ENCODE measurements around the gene PIAS3. TPM values are rescaled to one million over a fixed set of nuclear protein-coding genes. Genes with fewer than 3 reads are reported as not detected.

The PIAS3 gene
- total and polyA plus RNA-seq, 4 donors: 1.7 to 6.3 (median 4.0) TPM

DNA sequence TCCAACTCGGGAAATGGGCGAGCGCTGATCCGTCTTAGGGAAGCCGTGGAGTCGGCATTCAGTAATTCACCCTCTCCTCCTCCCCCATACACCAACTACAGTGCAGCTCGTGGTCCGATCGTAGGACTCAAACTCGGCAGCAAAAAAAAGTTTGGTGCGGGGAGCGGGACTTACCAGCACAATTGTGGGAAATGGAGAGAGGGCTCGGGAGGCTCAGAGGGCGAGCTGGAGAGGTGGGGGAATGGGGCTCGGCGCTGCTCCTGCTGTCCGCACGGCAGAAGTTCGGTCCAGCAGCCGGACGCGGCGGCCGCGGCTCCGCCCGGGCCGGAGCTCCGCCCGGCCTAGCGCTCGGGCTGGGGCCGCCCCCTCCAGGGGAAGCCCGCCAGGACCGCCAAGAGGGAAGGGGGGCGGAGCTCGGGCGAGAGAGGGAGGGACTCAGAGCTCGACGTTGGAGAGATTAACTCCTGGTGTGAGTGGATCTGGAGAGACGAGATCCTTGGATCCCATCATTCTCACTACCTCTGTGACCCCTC is 676 bp upstream of the PIAS3 start:
- Histone ChIP-seq H3K9me3 (ENCODE audit: control insufficient read depth in 4 of 4, low read length in 3 of 4) (no peaks in the 10 kb centered on the region), H3K27me3 (ENCODE audit: control insufficient read depth in 4 of 4, insufficient read depth in 4 of 4, low read length in 3 of 4) (no peaks in the 10 kb centered on the region), H3K4me3 (ENCODE audit: low read depth in 1 of 3, low read length in 3 of 3) (peak overlapping the region; percentile 68 to 94 (median 83)), H3K9ac (ENCODE audit: low read depth in 1 of 2, low read length in 2 of 2) (peak overlapping the region; percentile 49 to 79), H3K36me3 (ENCODE audit: control insufficient read depth in 4 of 4, insufficient read depth in 3 of 4, low read depth in 1 of 4, low read length in 3 of 4) (peaks cover 0 to 14% (median 10%) of the 10 kb centered on the region in 4 donors), H3K27ac (ENCODE audit: low read depth in 1 of 2, low read length in 2 of 2) (peak overlapping the region; percentile 73 to 86), H3K4me1 (ENCODE audit: control insufficient read depth in 4 of 4, insufficient read depth in 4 of 4, low read length in 3 of 4) (peaks cover 5 to 14% (median 11%) of the 10 kb centered on the region in 4 donors)
- peak; percentile 83 for DNase-seq (ENCODE audit: low spot score)
- WGBS: under 1% methylated on average over 41 of the region's 41 CpGs
- TF ChIP-seq GABPA (IDR thresholded peaks at IDR 0.05 in 1 of 2, conservative IDR thresholded peaks at IDR 0.05 in 1 of 2) (no peak), REST (IDR thresholded peaks at IDR 0.05) (peak; percentile 6)

GRCh38 chr1:145858238-145858900 is 512 bp downstream of the PIAS3 start:
- peak; percentile 63 for DNase-seq (ENCODE audit: low spot score)
- TF ChIP-seq RXRA (IDR thresholded peaks at IDR 0.05) (no peak), JUND (IDR thresholded peaks at IDR 0.05) (no peak), CTCF (IDR thresholded peaks at IDR 0.05; ENCODE audit: low read depth, low read length, missing input control) (no peak), REST (IDR thresholded peaks at IDR 0.05) (no peak), FOXA2 (IDR thresholded peaks at IDR 0.05) (no peak)
- peak overlapping the region; percentile 73 to 86 for H3K27ac ChIP-seq (ENCODE audit: low read depth in 1 of 2, low read length in 2 of 2)
- H3K27me3 ChIP-seq (ENCODE audit: control insufficient read depth in 4 of 4, insufficient read depth in 4 of 4, low read length in 3 of 4): no peaks in the 10 kb centered on the region
- no peak overlapping the region for H3K9ac ChIP-seq (ENCODE audit: low read depth in 1 of 2, low read length in 2 of 2)
- H3K4me1 ChIP-seq (ENCODE audit: control insufficient read depth in 4 of 4, insufficient read depth in 4 of 4, low read length in 3 of 4): peaks cover 5 to 14% (median 11%) of the 10 kb centered on the region in 4 donors
- peaks cover 1 to 26% (median 18%) of the 10 kb centered on the region in 4 donors for H3K36me3 ChIP-seq (ENCODE audit: control insufficient read depth in 4 of 4, insufficient read depth in 3 of 4, low read depth in 1 of 4, low read length in 3 of 4)
- under 1% methylated on average over 35 of the region's 35 CpGs for WGBS
- peak overlapping the region; percentile 68 to 94 (median 83) for H3K4me3 ChIP-seq (ENCODE audit: low read depth in 1 of 3, low read length in 3 of 3)
- H3K9me3 ChIP-seq (ENCODE audit: control insufficient read depth in 4 of 4, low read length in 3 of 4): no peaks in the 10 kb centered on the region
